COLO668 (cell line): ENCODE measurements around the gene C5AR2.
"Not testable (repeated sequence)": the region's sequence is repeated elsewhere in the genome, so short reads cannot be mapped to it uniquely, and the experiment has no call there.

Experiments
- DNase-seq: peaks from one replicate; lab custom pipeline; 2025; ENCODE audit not compliant: unreplicated experiment; lab: John Stamatoyannopoulos, UW

C5AR2 gene

DNA sequence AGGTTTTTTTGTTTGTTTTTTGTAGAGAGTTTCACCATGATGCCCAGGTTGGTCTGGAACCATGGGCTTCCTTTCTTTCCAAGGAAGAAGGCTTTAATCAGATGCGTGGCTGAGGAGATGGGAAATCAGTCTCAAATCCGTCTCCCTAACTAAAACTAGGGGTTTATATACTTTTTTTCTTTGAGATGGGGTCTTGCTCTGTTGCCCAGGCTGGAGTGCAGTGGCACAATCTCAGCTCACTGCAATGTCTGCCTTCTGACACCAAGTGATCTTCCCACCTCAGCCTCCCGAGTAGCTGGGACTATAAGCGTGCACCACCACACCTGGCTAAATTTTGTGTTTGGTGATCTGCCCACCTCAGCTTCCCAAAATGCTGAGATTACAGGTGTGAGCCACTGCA is 52.6 kb downstream of the C5AR2 start:
- DNase-seq = not testable (repeated sequence)

DNA sequence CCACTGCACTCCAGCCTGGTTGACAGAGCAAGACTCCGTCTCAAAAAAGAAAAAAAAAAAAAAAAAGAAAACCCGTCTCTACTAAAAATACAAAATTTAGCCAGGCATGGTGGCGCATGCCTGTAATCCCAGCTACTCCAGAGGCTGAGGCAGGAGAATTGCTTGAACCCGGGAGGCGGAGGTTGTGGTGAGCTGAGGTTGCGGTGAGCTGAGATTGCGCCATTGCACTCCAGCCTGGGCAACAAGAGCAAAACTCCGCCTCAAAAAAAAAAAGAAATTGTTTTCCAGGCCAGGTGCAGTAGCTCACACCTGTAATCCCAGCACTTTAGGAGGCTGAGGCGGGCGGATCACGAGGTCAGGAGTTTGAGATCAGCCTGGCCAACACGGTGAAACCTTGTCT is 54.6 kb downstream of the C5AR2 start:
- not testable (repeated sequence) for DNase-seq

DNA sequence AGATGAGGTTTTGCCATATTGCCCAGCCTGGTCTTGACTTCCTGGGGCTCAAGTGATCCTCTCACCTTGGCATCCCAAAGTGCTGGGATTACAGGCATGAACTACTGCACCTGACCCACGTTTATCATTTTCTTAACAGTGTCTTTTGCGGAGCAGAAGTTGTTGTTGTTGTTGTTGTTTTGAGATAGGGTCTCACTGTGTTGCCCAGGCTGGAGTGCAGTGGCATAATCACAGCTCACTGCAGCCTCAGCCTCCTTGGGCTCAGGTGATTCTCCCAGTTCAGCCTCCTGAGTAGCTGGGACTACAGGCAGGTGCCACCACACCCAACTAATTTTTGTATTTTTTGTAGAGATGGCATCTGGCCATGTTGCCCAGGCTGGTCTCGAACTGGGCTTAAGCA is 55.6 kb downstream of the C5AR2 start:
- DNase-seq = not testable (repeated sequence)

DNA sequence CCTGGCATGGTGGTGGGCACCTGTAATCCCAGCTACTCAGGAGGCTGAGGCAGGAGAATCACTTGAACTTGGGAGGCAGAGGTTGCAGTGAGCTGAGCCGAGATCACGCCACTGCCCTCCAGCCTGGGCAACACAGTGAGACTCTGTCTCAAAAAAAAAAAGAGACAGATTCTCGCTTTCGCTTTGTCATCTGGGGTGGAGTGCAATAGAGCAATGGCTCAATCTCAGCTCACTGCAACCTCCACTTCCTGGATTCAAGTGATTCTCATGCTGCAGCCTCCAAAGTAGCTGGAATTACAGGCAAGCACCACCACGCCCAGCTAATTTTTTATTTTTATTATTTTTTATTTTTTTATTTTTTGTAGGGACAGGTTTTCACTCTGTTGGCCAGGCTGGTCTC is 56.7 kb downstream of the C5AR2 start:
- DNase-seq = not testable (repeated sequence)

DNA sequence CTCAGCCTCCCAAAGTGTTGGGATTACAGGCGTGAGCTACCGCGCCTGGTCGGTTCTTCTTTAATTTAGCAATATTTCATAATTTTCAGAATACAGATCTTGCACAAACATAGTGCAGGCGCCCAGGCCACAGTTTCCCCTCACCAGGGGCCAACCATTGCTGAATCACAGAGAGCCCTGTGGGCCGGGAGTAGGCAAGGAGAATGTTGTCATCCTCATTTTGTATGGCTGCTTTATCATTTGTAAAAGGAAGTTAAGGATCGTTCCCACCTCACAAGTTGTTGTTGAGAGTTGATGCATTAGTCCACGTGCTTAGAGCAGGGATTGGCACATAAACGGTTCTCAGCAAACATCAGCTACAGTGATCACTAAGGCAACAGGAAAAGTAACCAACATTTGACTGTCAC is 57.2 kb downstream of the C5AR2 start:
- no peak for DNase-seq

- no peak for DNase-seq
Measured at GRCh38 chr19:47390533-47391488, 58.8 kb downstream of the C5AR2 start.

- peak; percentile 71 for DNase-seq
Measured at GRCh38 chr19:47391510-47392223, 59.7 kb downstream of the C5AR2 start.
